Suprapubic skin (tissue), 4 donors: ENCODE results near the gene PPCS. TPM values are rescaled to one million over a fixed set of nuclear protein-coding genes. Genes with fewer than 3 reads are reported as not detected.

Experiments
- DNase-seq, 2 donors: peaks; one replicate each; pipeline ENCODE4 v3.0.0-alpha.2; 2019; ENCODE audit warnings: low spot score in 2 of 2
- H3K27ac ChIP-seq: fragments of 200-600 bp; sonication (generic); one replicate; pipeline ENCODE4 v1.5.1; 2019
- H3K27me3 ChIP-seq: fragments of 200-600 bp; sonication (generic); one replicate; pipeline ENCODE4 v1.5.1; 2019
- H3K36me3 ChIP-seq: fragments of 200-600 bp; sonication (generic); one replicate; pipeline ENCODE4 v1.5.1; 2019
- H3K4me1 ChIP-seq: fragments of 200-600 bp; sonication (generic); one replicate; pipeline ENCODE4 v1.5.1; 2019
- H3K4me3 ChIP-seq: fragments of 200-600 bp; sonication (generic); one replicate; pipeline ENCODE4 v1.5.1; 2019; ENCODE audit warnings: mild to moderate bottlenecking
- H3K9me3 ChIP-seq: fragments of 200-600 bp; sonication (generic); one replicate; pipeline ENCODE4 v1.5.1; 2019
- CTCF ChIP-seq, 2 donors: fragments of 200-600 bp in 1 of 2; fragments of 450-650 bp in 1 of 2; sonication (generic) in 1 of 2; IDR thresholded peaks; one replicate each; pipeline ENCODE4 v1.5.1; 2016 to 2019; ENCODE audit warnings: antibody characterized with exemption in 2 of 2, mild to moderate bottlenecking in 1 of 2, moderate library complexity in 1 of 2
- EP300 ChIP-seq: sonication (generic); formaldehyde crosslinking; IDR thresholded peaks from one replicate; pipeline ENCODE4 v1.6.1; 2017; ENCODE audit warnings: antibody characterized with exemption
- POLR2A ChIP-seq, 2 donors: fragments of 450-650 bp; IDR thresholded peaks; one replicate each; pipeline ENCODE4 v1.6.1; 2017; ENCODE audit warnings: antibody characterized with exemption in 2 of 2, mild to moderate bottlenecking in 2 of 2, moderate library complexity in 2 of 2
- POLR2AphosphoS5 ChIP-seq, 3 donors: sonication (generic); formaldehyde crosslinking; IDR thresholded peaks; one replicate each; pipeline ENCODE4 v1.6.1; 2017; ENCODE audit warnings: antibody characterized with exemption in 3 of 3
- WGBS: methylation state at CpG from one replicate; pipeline ENCODE4 v1.1.5; 2018; 5-methylcytosine and 5-hydroxymethylcytosine counted together
- total RNA-seq, 4 donors: library from RNA; depleted of rRNA; stranded (reverse); fragments of >200 nt; gene quantifications; one replicate each; pipeline ENCODE4 v1.1.0, GENCODE V29; 2016

Gene PPCS
- total RNA-seq, result 100 to 1,000 TPM in 1 of 4 donors, 10 to 100 TPM in 3; 50.1 to 115 (median 57.2) TPM

GRCh38 chr1:42456010-42456753 lies at the start of gene PPCS, which contains the start of gene ZMYND12:
TSS of gene PPCS (plus strand) at chr1:42456543. CDS start at chr1:42456566, 23 bp downstream.
TSS of gene ZMYND12 (minus strand) at chr1:42456022. CDS start at chr1:42455997, 25 bp downstream.
- Histone ChIP-seq H3K4me3 (peak within 1 kb of the TSS; percentile 90), H3K4me1 (peaks cover 26% of the 10 kb centered on the region), H3K27me3 (no peaks in the 10 kb centered on the region), H3K27ac (peak within 1 kb of the TSS; percentile 94), H3K36me3 (peaks cover 24% of the 10 kb centered on the region), H3K9me3 (no peaks in the 10 kb centered on the region)
- TF ChIP-seq CTCF (IDR thresholded peaks at IDR 0.05) (peak; percentile 13 to 19), POLR2A (IDR thresholded peaks at IDR 0.05) (peak in 1 of 2 donors; percentile 79), POLR2AphosphoS5 (IDR thresholded peaks at IDR 0.05) (peak; percentile 29 to 83 (median 73)), EP300 (no peak)
- peak; percentile 91 to 93 for DNase-seq
- WGBS, result under 1% methylated on average over 63 of the region's 66 CpGs

- Histone ChIP-seq H3K27me3 (peaks cover 3% of the 10 kb centered on the region), H3K9me3 (no peaks in the 10 kb centered on the region), H3K4me1 (no peaks in the 10 kb centered on the region), H3K4me3 (no peak overlapping the region), H3K27ac (no peak overlapping the region), H3K36me3 (no peaks in the 10 kb centered on the region)
- no peak for DNase-seq
- TF ChIP-seq POLR2A (IDR thresholded peaks at IDR 0.05) (no peak), CTCF (IDR thresholded peaks at IDR 0.05) (no peak), POLR2AphosphoS5 (IDR thresholded peaks at IDR 0.05) (no peak), EP300 (no peak)
- WGBS, result 87% methylated on average over 15 of the region's 17 CpGs
Observed at GRCh38 chr1:42414551-42415496, 41.5 kb upstream of the PPCS start.

GRCh38 chr1:42417166-42417565 lies 39.2 kb upstream of the PPCS start:
- Histone ChIP-seq H3K9me3 (no peaks in the 10 kb centered on the region), H3K4me1 (peaks cover 10% of the 10 kb centered on the region), H3K36me3 (no peaks in the 10 kb centered on the region), H3K27ac (no peak overlapping the region), H3K27me3 (peaks cover 3% of the 10 kb centered on the region), H3K4me3 (no peak overlapping the region)
- no peak for DNase-seq
- WGBS, result 81% methylated on average over 3 of the region's 3 CpGs
- TF ChIP-seq POLR2AphosphoS5 (IDR thresholded peaks at IDR 0.05) (no peak), EP300 (no peak), POLR2A (IDR thresholded peaks at IDR 0.05) (no peak), CTCF (IDR thresholded peaks at IDR 0.05) (no peak)

DNA sequence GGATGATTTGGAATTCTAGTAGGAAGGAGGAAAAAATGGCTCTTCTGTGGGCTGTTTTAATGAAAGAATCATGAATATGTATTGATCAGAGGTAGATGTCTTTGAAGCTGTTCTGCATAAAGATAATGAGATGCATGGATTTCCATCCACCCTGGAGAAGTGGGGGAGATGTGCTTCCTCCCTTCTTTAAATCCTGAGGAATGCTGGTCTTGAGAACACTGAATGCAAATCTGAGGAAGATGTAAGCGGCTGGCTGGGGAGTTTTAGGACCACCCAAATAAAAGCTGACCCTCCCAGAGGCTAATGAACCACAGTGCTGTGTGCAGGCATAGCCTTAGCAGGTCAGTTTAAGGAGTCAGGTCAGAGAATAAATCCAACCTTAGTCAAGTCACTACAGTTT lies 37.8 kb upstream of the PPCS start:
- Histone ChIP-seq H3K27ac (no peak overlapping the region), H3K4me3 (no peak overlapping the region), H3K9me3 (no peaks in the 10 kb centered on the region), H3K4me1 (peaks cover 10% of the 10 kb centered on the region), H3K27me3 (peaks cover 3% of the 10 kb centered on the region), H3K36me3 (no peaks in the 10 kb centered on the region)
- no peak for TF ChIP-seq CTCF (IDR thresholded peaks at IDR 0.05)
- TF ChIP-seq POLR2A (IDR thresholded peaks at IDR 0.05), result no peak
- TF ChIP-seq POLR2AphosphoS5 (IDR thresholded peaks at IDR 0.05), result no peak
- no peak for TF ChIP-seq EP300
- WGBS, result 95% methylated on average over 1 of the region's 1 CpG
- DNase-seq, result no peak
